ENCODE results near the gene RAB34. TPM values are rescaled to one million over a fixed set of nuclear protein-coding genes. Genes with fewer than 3 reads are reported as not detected.

Gene RAB34
- total and polyA plus RNA-seq, 2 donors (not counting 1 experiment from before 2014, with no cell fraction given), result 17.1 to 18.0 TPM

DNA sequence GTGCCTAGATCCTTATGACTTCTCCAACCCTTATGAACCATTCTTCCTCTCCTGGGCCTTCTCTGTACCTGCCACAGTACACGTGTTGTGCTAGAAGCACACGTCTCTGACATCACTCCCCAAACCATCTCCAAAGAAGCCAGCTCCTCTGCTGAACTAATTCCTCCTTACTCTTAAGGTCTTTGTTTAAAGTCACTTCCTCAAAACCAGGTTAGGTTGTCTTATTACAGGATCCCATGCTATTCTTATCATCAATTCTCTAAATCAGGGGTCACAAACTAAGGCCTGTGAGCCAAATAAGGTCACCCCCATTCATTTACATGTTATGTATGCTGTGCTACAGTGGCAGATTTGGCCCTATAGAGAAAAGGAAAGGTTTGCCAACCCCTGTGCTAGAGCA is 51.7 kb downstream of the RAB34 start:
- peaks cover 42% of the 10 kb centered on the region for H4K20me1 ChIP-seq (ENCODE audit: control insufficient read depth, insufficient read depth, low read length, poor library complexity, severe bottlenecking)
- peaks cover 83% of the 10 kb centered on the region for H3K79me2 ChIP-seq (ENCODE audit: control insufficient read depth, insufficient read depth, low read length)
- H3K27ac Mint-ChIP-seq, result no peak overlapping the region
- WGBS (ENCODE audit: insufficient coverage), result 90% methylated on average over 1 of the region's 2 CpGs
- H3K27me3 Mint-ChIP-seq, result no peaks in the 10 kb centered on the region
- TF ChIP-seq CTCF (IDR thresholded peaks at IDR 0.05) (no peak), EZH2 (IDR thresholded peaks at IDR 0.05; ENCODE audit: borderline replicate concordance, insufficient read depth, low read depth, low read length, poor library complexity, severe bottlenecking) (no peak)
- ChIA-PET POLR2A (interaction anchor here (0.7 kb wide), 1 partner anchor 86 kb away, joined by 4 read pairs; no protein-coding TSS in a partner anchor), CTCF (no interaction called here)
- peaks cover 15 to 23% of the 10 kb centered on the region in 2 donors for H3K4me1 ChIP-seq (ENCODE audit: control insufficient read depth in 2 of 2, insufficient read depth in 2 of 2, low read length in 2 of 2)
- no peak overlapping the region for H3K4me3 ChIP-seq (ENCODE audit: control extremely low read depth in 1 of 5, extremely low read depth in 1 of 5, insufficient read depth in 1 of 5, low read depth in 2 of 5, low read length in 4 of 5)
- no peak overlapping the region for H3K4me2 ChIP-seq (replicated peaks; ENCODE audit: low read depth, low read length, poor library complexity, severe bottlenecking)
- peaks cover 0 to 34% of the 10 kb centered on the region in 2 experiments for H3K36me3 ChIP-seq (replicated peaks in 1 of 2; ENCODE audit: control extremely low read depth in 1 of 2, control insufficient read depth in 1 of 2, extremely low read depth in 1 of 2, insufficient read depth in 2 of 2, low read length in 1 of 2)
- H3K4me3 Mint-ChIP-seq, result no peak overlapping the region
- H3K27me3 ChIP-seq (replicated peaks in 1 of 4; ENCODE audit: control extremely low read depth in 1 of 4, control insufficient read depth in 3 of 4, insufficient read depth in 4 of 4, low read length in 3 of 4), result no peaks in the 10 kb centered on the region
- H3K9ac ChIP-seq (ENCODE audit: low read length), result no peak overlapping the region
- H3K4me1 Mint-ChIP-seq, result peaks cover 53% of the 10 kb centered on the region
- H3K9me3 Mint-ChIP-seq (ENCODE audit: insufficient read depth), result no peaks in the 10 kb centered on the region
- intact Hi-C loops (cut with micrococcal nuclease), result no loop called here
- DNase-seq, result no peak
- H3K9me3 ChIP-seq (ENCODE audit: control extremely low read depth in 1 of 3, control insufficient read depth in 2 of 3, insufficient read depth in 1 of 3, low read length in 2 of 3), result no peaks in the 10 kb centered on the region
- no peak overlapping the region for H2AFZ ChIP-seq (ENCODE audit: insufficient read depth, low read depth, low read length, poor library complexity, severe bottlenecking)
- H3K27ac ChIP-seq (ENCODE audit: low read length in 2 of 2), result no peak overlapping the region
- no peak for ATAC-seq (ENCODE audit: low read depth)

Small RNA genes lying within 50 kb of the gene (small RNA-seq; reads per million reads assigned to genes)
- gene SNORD42A (ENCODE audit: insufficient read length, low read depth, low replicate concordance) (not detected), gene SNORD42B (ENCODE audit: insufficient read length, low read depth, low replicate concordance) (not detected), gene SNORD4A (ENCODE audit: insufficient read length, low read depth, low replicate concordance) (not detected), gene SNORD4B (ENCODE audit: insufficient read length, low read depth, low replicate concordance) (not detected)

Other genes with a start within 250 kb of the RAB34 start
- gene SLC13A2, start 244.2 kb downstream of the RAB34 start, total RNA-seq, result not detected in 2 replicates
- not detected in 2 replicates for gene SLC13A2, start 244.2 kb downstream of the RAB34 start, polyA plus RNA-seq
- not detected in 2 replicates for gene FOXN1, start 211.5 kb downstream of the RAB34 start, total RNA-seq
- gene FOXN1, start 211.5 kb downstream of the RAB34 start, polyA plus RNA-seq, result not detected in 2 replicates
- 75.3 and 84.2 TPM in 2 replicates for gene UNC119, start 165.2 kb downstream of the RAB34 start, total RNA-seq
- 174 and 180 TPM in 2 replicates for gene UNC119, start 165.2 kb downstream of the RAB34 start, polyA plus RNA-seq
- gene PIGS, start 146.3 kb downstream of the RAB34 start, total RNA-seq, result 52.3 and 55.1 TPM in 2 replicates
- 44.1 and 54.5 TPM in 2 replicates for gene PIGS, start 146.3 kb downstream of the RAB34 start, polyA plus RNA-seq
- 16.7 and 20.7 TPM in 2 replicates for gene ALDOC, start 141.0 kb downstream of the RAB34 start, total RNA-seq
- gene ALDOC, start 141.0 kb downstream of the RAB34 start, polyA plus RNA-seq, result 26.6 and 27.6 TPM in 2 replicates
- 8.0 and 10.1 TPM in 2 replicates for gene SPAG5, start 118.8 kb downstream of the RAB34 start, total RNA-seq
- gene SPAG5, start 118.8 kb downstream of the RAB34 start, polyA plus RNA-seq, result 4.7 and 6.6 TPM in 2 replicates
- gene RSKR, start 103.7 kb downstream of the RAB34 start, total RNA-seq, result 30.4 and 31.9 TPM in 2 replicates
- gene RSKR, start 103.7 kb downstream of the RAB34 start, polyA plus RNA-seq, result 20.3 and 21.5 TPM in 2 replicates
- 156 and 177 TPM in 2 replicates for gene BLTP2, start 72.7 kb downstream of the RAB34 start, total RNA-seq
- 45.9 and 61.8 TPM in 2 replicates for gene BLTP2, start 72.7 kb downstream of the RAB34 start, polyA plus RNA-seq
- 38.1 and 40.4 TPM in 2 replicates for gene SDF2, start 56.0 kb downstream of the RAB34 start, total RNA-seq
- gene SDF2, start 56.0 kb downstream of the RAB34 start, polyA plus RNA-seq, result 32.6 and 38.5 TPM in 2 replicates
- 110 and 119 TPM in 2 replicates for gene SUPT6H, start 55.7 kb downstream of the RAB34 start, total RNA-seq
- gene SUPT6H, start 55.7 kb downstream of the RAB34 start, polyA plus RNA-seq, result 35.8 and 41.7 TPM in 2 replicates
- gene PROCA1, start 6.0 kb downstream of the RAB34 start, total RNA-seq, result 24.4 and 26.8 TPM in 2 replicates
- gene PROCA1, start 6.0 kb downstream of the RAB34 start, polyA plus RNA-seq, result 7.0 and 7.4 TPM in 2 replicates
- gene RPL23A, start 2.1 kb upstream of the RAB34 start, total RNA-seq, result 2,595 and 2,690 TPM in 2 replicates
- 1,162 and 1,239 TPM in 2 replicates for gene RPL23A, start 2.1 kb upstream of the RAB34 start, polyA plus RNA-seq
- gene TLCD1, start 8.4 kb upstream of the RAB34 start, total RNA-seq, result 3.1 and 3.4 TPM in 2 replicates
- gene TLCD1, start 8.4 kb upstream of the RAB34 start, polyA plus RNA-seq, result 0.19 and 0.49 TPM in 2 replicates
- gene NEK8, start 10.9 kb upstream of the RAB34 start, total RNA-seq, result 57.1 and 58.0 TPM in 2 replicates
- 58.2 and 305 TPM in 2 replicates for gene NEK8, start 10.9 kb upstream of the RAB34 start, polyA plus RNA-seq
- 226 and 235 TPM in 2 replicates for gene TRAF4, start 26.1 kb upstream of the RAB34 start, total RNA-seq
- 683 and 1,058 TPM in 2 replicates for gene TRAF4, start 26.1 kb upstream of the RAB34 start, polyA plus RNA-seq
- gene FAM222B, start 124.9 kb upstream of the RAB34 start, total RNA-seq, result 21.9 and 23.1 TPM in 2 replicates
- gene FAM222B, start 124.9 kb upstream of the RAB34 start, polyA plus RNA-seq, result 10.8 and 12.0 TPM in 2 replicates
- 35.9 and 39.5 TPM in 2 replicates for gene ERAL1, start 137.1 kb upstream of the RAB34 start, total RNA-seq
- gene ERAL1, start 137.1 kb upstream of the RAB34 start, polyA plus RNA-seq, result 28.0 and 45.7 TPM in 2 replicates
- 251 and 270 TPM in 2 replicates for gene FLOT2, start 179.9 kb upstream of the RAB34 start, total RNA-seq
- 196 and 202 TPM in 2 replicates for gene FLOT2, start 179.9 kb upstream of the RAB34 start, polyA plus RNA-seq
- 27.1 and 28.1 TPM in 2 replicates for gene DHRS13, start 185.2 kb upstream of the RAB34 start, total RNA-seq
- gene DHRS13, start 185.2 kb upstream of the RAB34 start, polyA plus RNA-seq, result 9.7 and 11.9 TPM in 2 replicates
- gene PHF12, start 233.7 kb upstream of the RAB34 start, total RNA-seq, result 140 and 148 TPM in 2 replicates
- 82.4 and 116 TPM in 2 replicates for gene PHF12, start 233.7 kb upstream of the RAB34 start, polyA plus RNA-seq